IMR-90 (cell line): ENCODE results near the gene AUTS2. TPM values are rescaled to one million over a fixed set of nuclear protein-coding genes. Genes with fewer than 3 reads are reported as not detected.

Source experiments
- ATAC-seq: fragments of 200-7000 bp; cut with Tn5 transposase; 2 replicates; pipeline ENCODE4 v1.9.1; 2020; ENCODE audit warnings: low read depth, mild to moderate bottlenecking, moderate library complexity
- BruUV-seq: library from RNA; stranded (reverse); fragments of 400-500 nt; replicated peaks from 2 replicates; lab custom pipeline; 2021; lab: Mats Ljungman, UMichigan
- CTCF ChIA-PET: fragments of 300-600 bp; formaldehyde crosslinking; extraction: SDS; loops from one replicate; lab custom pipeline; 2021; ENCODE audit warnings: antibody characterized with exemption; lab: Yijun Ruan, JAX
- POLR2A ChIA-PET: fragments of 300-600 bp; sonication (Branson Sonifier 250); formaldehyde crosslinking; loops from one replicate; lab custom pipeline; 2022; ENCODE audit warnings: antibody characterized with exemption; ENCODE audit not compliant: unreplicated experiment; lab: Charles Lee
- DNase-seq: peaks from one replicate; pipeline ENCODE4 v3.0.0; 2013
- H2AFZ ChIP-seq: replicated peaks from 2 replicates; pipeline ENCODE3; 2013; ENCODE audit warnings: low read length, mild to moderate bottlenecking; ENCODE audit not compliant: poor library complexity
- H2AK5ac ChIP-seq: 2 replicates; pipeline ENCODE4 v1.6.1; 2013; ENCODE audit warnings: low read depth, low read length, inconsistent platforms
- H2AK9ac ChIP-seq: replicated peaks from 2 replicates; pipeline ENCODE3; 2013; ENCODE audit warnings: mild to moderate bottlenecking, low read depth, low read length, moderate library complexity; ENCODE audit not compliant: poor library complexity
- H2BK120ac ChIP-seq: 2 replicates; pipeline ENCODE4 v1.6.1; 2013; ENCODE audit warnings: low read depth, low read length, inconsistent platforms
- H2BK15ac ChIP-seq: 3 replicates; pipeline ENCODE4 v1.6.1; 2013; ENCODE audit warnings: low read depth, low read length, inconsistent platforms
- H2BK20ac ChIP-seq: 2 replicates; pipeline ENCODE4 v1.6.1; 2013; ENCODE audit warnings: low read depth, mild to moderate bottlenecking, inconsistent platforms, low read length, moderate library complexity
- H2BK5ac ChIP-seq: 2 replicates; pipeline ENCODE4 v1.6.1; 2013; ENCODE audit warnings: mild to moderate bottlenecking, low read depth, low read length, inconsistent platforms; ENCODE audit not compliant: poor library complexity, severe bottlenecking
- H3K14ac ChIP-seq: replicated peaks from 2 replicates; pipeline ENCODE4 v1.6.1; 2013; ENCODE audit warnings: low read depth, low read length, inconsistent platforms
- H3K18ac ChIP-seq: 2 replicates; pipeline ENCODE4 v1.6.1; 2013; ENCODE audit warnings: low read depth, low read length, control low read depth
- H3K23ac ChIP-seq: 2 replicates; pipeline ENCODE4 v1.6.1; 2013; ENCODE audit warnings: low read depth, low read length, inconsistent platforms
- H3K27ac ChIP-seq: 2 replicates; pipeline ENCODE4 v1.5.1; 2013; ENCODE audit warnings: mild to moderate bottlenecking, control low read depth, low read length; ENCODE audit not compliant: insufficient read depth
- H3K27me3 ChIP-seq: 2 replicates; pipeline ENCODE4 v1.6.1; 2013; ENCODE audit warnings: low read length; ENCODE audit not compliant: control insufficient read depth, insufficient read depth
- H3K36me3 ChIP-seq: 2 replicates; pipeline ENCODE4 v1.6.1; 2013; ENCODE audit warnings: low read length, mixed read lengths; ENCODE audit not compliant: control insufficient read depth, insufficient read depth
- H3K4ac ChIP-seq: 2 replicates; pipeline ENCODE4 v1.6.1; 2013; ENCODE audit warnings: low read depth, low read length, inconsistent platforms
- H3K4me1 ChIP-seq: 2 replicates; pipeline ENCODE4 v1.6.1; 2013; ENCODE audit warnings: low read length, mixed read lengths; ENCODE audit not compliant: control insufficient read depth, insufficient read depth
- H3K4me2 ChIP-seq: 2 replicates; pipeline ENCODE4 v1.6.1; 2013; ENCODE audit warnings: low read depth, mild to moderate bottlenecking, control low read depth, low read length, moderate library complexity
- H3K4me3 ChIP-seq: 2 replicates; pipeline ENCODE4 v1.5.1; 2013; ENCODE audit warnings: low read depth, mild to moderate bottlenecking, control low read depth, low read length, moderate library complexity; ENCODE audit not compliant: insufficient read depth
- H3K56ac ChIP-seq: 2 replicates; pipeline ENCODE4 v1.6.1; 2013; ENCODE audit warnings: low read length, inconsistent platforms; ENCODE audit not compliant: insufficient read depth; ENCODE audit errors: extremely low read depth
- H3K79me1 ChIP-seq, 2 experiments: 2 replicates each; pipeline ENCODE4 v1.6.1; 2013; ENCODE audit warnings: low read length in 2 of 2, inconsistent platforms in 1 of 2, low read depth in 1 of 2
- H3K9ac ChIP-seq: 2 replicates; pipeline ENCODE4 v1.6.1; 2013; ENCODE audit warnings: low read depth, low read length, control low read depth
- H3K9me1 ChIP-seq: 2 replicates; pipeline ENCODE4 v1.6.1; 2013; ENCODE audit warnings: low read length, inconsistent platforms; ENCODE audit not compliant: insufficient read depth
- H3K9me3 ChIP-seq: 2 replicates; pipeline ENCODE4 v1.6.1; 2013; ENCODE audit warnings: low read length; ENCODE audit not compliant: control insufficient read depth, insufficient read depth
- H4K20me1 ChIP-seq: 2 replicates; pipeline ENCODE4 v1.6.1; 2013; ENCODE audit warnings: low read length, inconsistent platforms; ENCODE audit not compliant: insufficient read depth
- H4K5ac ChIP-seq: 2 replicates; pipeline ENCODE4 v1.6.1; 2013; ENCODE audit warnings: mild to moderate bottlenecking, low read depth, low read length, control low read depth
- H4K8ac ChIP-seq, 2 experiments: 2 replicates each; pipeline ENCODE4 v1.6.1; 2013; ENCODE audit warnings: low read depth in 2 of 2, low read length in 2 of 2, control low read depth in 1 of 2, inconsistent platforms in 1 of 2
- H4K91ac ChIP-seq: 2 replicates; pipeline ENCODE4 v1.6.1; 2013; ENCODE audit warnings: low read depth, low read length, inconsistent platforms; ENCODE audit not compliant: insufficient read depth
- BHLHE40 ChIP-seq: fragments of 150-350 bp; IDR thresholded peaks from 2 replicates; pipeline ENCODE4 v1.6.1; 2016; ENCODE audit warnings: mild to moderate bottlenecking, low read depth, low read length
- CEBPB ChIP-seq: IDR thresholded peaks from 2 replicates; pipeline ENCODE4 v1.6.1; 2012; ENCODE audit warnings: low read depth, low read length, improper control_type of control experiment
- CHD1 ChIP-seq: IDR thresholded peaks from 2 replicates; pipeline ENCODE4 v1.6.1; 2012; ENCODE audit warnings: low read depth, low read length, improper control_type of control experiment
- FOS ChIP-seq: fragments of 150-350 bp; IDR thresholded peaks from 2 replicates; pipeline ENCODE4 v1.6.1; 2016; ENCODE audit warnings: low read depth, low read length
- MAFK ChIP-seq: IDR thresholded peaks from 2 replicates; pipeline ENCODE4 v1.6.1; 2012; ENCODE audit warnings: low read depth, low read length, improper control_type of control experiment
- MXI1 ChIP-seq: IDR thresholded peaks from 2 replicates; pipeline ENCODE4 v1.6.1; 2012; ENCODE audit warnings: low read depth, mild to moderate bottlenecking, low read length, moderate library complexity, borderline replicate concordance
- NFE2L2 ChIP-seq: fragments of 150-350 bp; IDR thresholded peaks from 2 replicates; pipeline ENCODE4 v1.6.1; 2016; ENCODE audit warnings: low read depth, mild to moderate bottlenecking, low read length
- POLR2A ChIP-seq: IDR thresholded peaks from 2 replicates; pipeline ENCODE4 v1.6.1; 2012; ENCODE audit warnings: mild to moderate bottlenecking, low read depth, low read length
- RAD21 ChIP-seq: IDR thresholded peaks from 2 replicates; pipeline ENCODE4 v1.6.1; 2012; ENCODE audit warnings: low read length, improper control_type of control experiment
- RCOR1 ChIP-seq: IDR thresholded peaks from 2 replicates; pipeline ENCODE4 v1.6.1; 2012; ENCODE audit warnings: mild to moderate bottlenecking, low read length, improper control_type of control experiment; ENCODE audit not compliant: insufficient replicate concordance
- RFX5 ChIP-seq: IDR thresholded peaks from 2 replicates; pipeline ENCODE4 v1.8.0; 2012; ENCODE audit warnings: low read depth, mild to moderate bottlenecking, low read length, moderate library complexity
- SMC3 ChIP-seq: fragments of 150-350 bp; IDR thresholded peaks from 2 replicates; pipeline ENCODE4 v1.6.1; 2016; ENCODE audit warnings: low read depth, mild to moderate bottlenecking, antibody characterized with exemption, low read length, moderate library complexity
- WGBS, 2 experiments: methylation state at CpG; one replicate each; pipeline versions ENCODE4 v1.1.5 to v1.1.7; 2013; ENCODE audit warnings: missing lambda C conversion rate in 2 of 2; ENCODE audit not compliant: insufficient read length in 1 of 2; ENCODE audit errors: extremely low coverage in 2 of 2; 5-methylcytosine and 5-hydroxymethylcytosine counted together
- dilution Hi-C: fragments of 300-500 bp; cut with HindIII; formaldehyde crosslinking; loops from one replicate; pipeline ENCODE4 v1.14.3; 2018; ENCODE audit warnings: low sequenced_read_pairs; ENCODE audit not compliant: unreplicated experiment
- in situ Hi-C: fragments of 300-500 bp; cut with MboI; formaldehyde crosslinking; loops from 3 replicates; pipeline ENCODE4 v1.14.3; 2019; ENCODE audit warnings: low sequenced_read_pairs, inconsistent platforms, mixed read lengths
- intact Hi-C: fragments of 100-400 bp; cut with micrococcal nuclease; formaldehyde crosslinking; loops from 2 replicates; pipeline ENCODE4 v1.10.0; 2022
- polyA plus RNA-seq, 3 experiments: library from polyadenylated mRNA; depleted of rRNA; stranded (reverse); fragments of >200 nt; gene quantifications; 2 replicates each; pipeline ENCODE4 v1.2.3, GENCODE V29; 2012; ENCODE audit warnings: low replicate concordance in 1 of 3
- total RNA-seq: library from RNA; depleted of rRNA; stranded (reverse); fragments of >200 nt; gene quantifications from 2 replicates; pipeline ENCODE4 v1.2.3, GENCODE V29; 2012
- TF ChIP-seq, protein P1 (sequence below): fragments of 150-350 bp; IDR thresholded peaks from 2 replicates; pipeline ENCODE4 v1.6.1; 2016; ENCODE audit warnings: low read depth, mild to moderate bottlenecking, low read length, moderate library complexity, borderline replicate concordance
- TF ChIP-seq, protein P2 (sequence below): fragments of 150-350 bp; IDR thresholded peaks from 2 replicates; pipeline ENCODE4 v1.6.1; 2017; ENCODE audit warnings: mild to moderate bottlenecking, antibody characterized with exemption, low read length, low read depth
- TF ChIP-seq, protein P3 (sequence below): conservative IDR thresholded peaks from 2 replicates; pipeline ENCODE4 v1.5.1; 2012; ENCODE audit warnings: mild to moderate bottlenecking, low read depth, low read length, improper control_type of control experiment

The AUTS2 gene
- total and polyA plus RNA-seq, 2 of the 4 experiments (the other 2 are of a cell fraction) = 0.90 to 3.0 TPM

DNA sequence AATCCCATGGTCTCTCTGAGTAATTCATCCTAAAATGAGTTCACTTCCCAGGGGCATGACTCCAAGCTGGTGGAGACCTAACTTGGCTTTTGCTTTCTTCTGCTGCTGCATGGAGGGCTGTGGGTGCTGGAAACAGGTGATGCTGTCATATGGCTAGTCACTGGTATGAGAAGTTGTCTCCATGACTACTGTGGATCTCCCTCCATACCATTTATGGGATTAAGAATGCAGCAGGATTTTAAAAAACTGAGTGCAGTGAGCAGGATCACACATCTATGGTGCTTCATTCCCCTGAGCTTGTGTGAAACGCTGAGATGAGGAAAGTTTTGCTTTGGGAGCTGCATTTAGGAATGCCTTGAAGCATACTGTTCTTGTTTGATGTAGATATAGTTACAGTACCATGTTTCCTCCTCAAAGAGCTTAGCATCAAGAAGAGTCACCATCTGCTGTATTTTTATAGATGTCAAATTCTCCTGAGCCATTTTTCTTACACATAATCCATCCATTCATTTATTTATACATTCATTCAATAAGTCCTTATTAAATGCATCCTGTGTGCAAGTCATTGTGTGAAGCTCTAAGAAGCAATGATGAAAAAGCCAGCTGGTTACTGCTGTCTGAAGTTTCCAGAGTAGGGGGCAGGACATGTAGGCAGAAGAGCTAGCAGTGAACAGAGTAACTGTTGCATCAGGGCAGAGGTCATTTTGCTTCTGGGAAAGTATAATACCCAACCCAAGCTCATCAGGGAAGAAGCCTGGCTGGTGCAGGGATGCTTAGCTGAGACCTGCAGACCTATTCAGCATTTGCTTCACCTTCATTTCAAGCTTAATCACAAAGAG, 534.8 kb downstream of the AUTS2 start:
- H3K4me3 ChIP-seq = no peak overlapping the region
- ATAC-seq (no peak), DNase-seq (no peak)
- dilution Hi-C loops = no loop called here
- H3K4ac ChIP-seq = no peak overlapping the region
- H3K14ac ChIP-seq = no peak overlapping the region
- H2BK15ac ChIP-seq = no peak overlapping the region
- H3K23ac ChIP-seq = no peak overlapping the region
- no CpG with 5 or more reads among the region's 1 CpG for WGBS, 2 experiments
- no peaks in the 10 kb centered on the region; the same call in 1 of the 2 replicates for H3K9me3 ChIP-seq
- no peak overlapping the region for H3K9ac ChIP-seq
- H3K56ac ChIP-seq = no peak overlapping the region
- H4K8ac ChIP-seq = no peak overlapping the region
- CTCF ChIA-PET = interaction anchor here (0.7 kb wide), 1 partner anchor 27 kb away, joined by 3 read pairs; no protein-coding TSS in a partner anchor
- H4K91ac ChIP-seq = no peak overlapping the region
- no peaks in the 10 kb centered on the region for H3K79me1 ChIP-seq
- BruUV-seq = no TSS peak
- no peaks in the 10 kb centered on the region for H3K9me1 ChIP-seq
- no peak overlapping the region for H2AFZ ChIP-seq
- H3K4me2 ChIP-seq = no peak overlapping the region
- H2BK120ac ChIP-seq = no peak overlapping the region
- in situ Hi-C loops = no loop called here
- H3K27me3 ChIP-seq = no peaks in the 10 kb centered on the region
- intact Hi-C loops = no loop called here
- no peak overlapping the region for H2BK20ac ChIP-seq
- H3K36me3 ChIP-seq = no peaks in the 10 kb centered on the region
- no peaks in the 10 kb centered on the region for H4K20me1 ChIP-seq
- no peaks in the 10 kb centered on the region for H3K4me1 ChIP-seq
- no peak overlapping the region for H2AK9ac ChIP-seq
- no peak overlapping the region for H3K18ac ChIP-seq
- POLR2A ChIA-PET = no interaction called here
- H2AK5ac ChIP-seq = no peak overlapping the region
- no peak overlapping the region for H4K5ac ChIP-seq
- no peak overlapping the region for H3K27ac ChIP-seq
- H2BK5ac ChIP-seq = no peak overlapping the region
- TF ChIP-seq BHLHE40 = no peak
- TF ChIP-seq, protein P1, sequence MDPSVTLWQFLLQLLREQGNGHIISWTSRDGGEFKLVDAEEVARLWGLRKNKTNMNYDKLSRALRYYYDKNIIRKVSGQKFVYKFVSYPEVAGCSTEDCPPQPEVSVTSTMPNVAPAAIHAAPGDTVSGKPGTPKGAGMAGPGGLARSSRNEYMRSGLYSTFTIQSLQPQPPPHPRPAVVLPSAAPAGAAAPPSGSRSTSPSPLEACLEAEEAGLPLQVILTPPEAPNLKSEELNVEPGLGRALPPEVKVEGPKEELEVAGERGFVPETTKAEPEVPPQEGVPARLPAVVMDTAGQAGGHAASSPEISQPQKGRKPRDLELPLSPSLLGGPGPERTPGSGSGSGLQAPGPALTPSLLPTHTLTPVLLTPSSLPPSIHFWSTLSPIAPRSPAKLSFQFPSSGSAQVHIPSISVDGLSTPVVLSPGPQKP = no peak
- no peak for TF ChIP-seq MXI1
- no peak for TF ChIP-seq CEBPB
- TF ChIP-seq NFE2L2 = no peak
- TF ChIP-seq MAFK = no peak
- no peak for TF ChIP-seq RAD21
- TF ChIP-seq, protein P2, sequence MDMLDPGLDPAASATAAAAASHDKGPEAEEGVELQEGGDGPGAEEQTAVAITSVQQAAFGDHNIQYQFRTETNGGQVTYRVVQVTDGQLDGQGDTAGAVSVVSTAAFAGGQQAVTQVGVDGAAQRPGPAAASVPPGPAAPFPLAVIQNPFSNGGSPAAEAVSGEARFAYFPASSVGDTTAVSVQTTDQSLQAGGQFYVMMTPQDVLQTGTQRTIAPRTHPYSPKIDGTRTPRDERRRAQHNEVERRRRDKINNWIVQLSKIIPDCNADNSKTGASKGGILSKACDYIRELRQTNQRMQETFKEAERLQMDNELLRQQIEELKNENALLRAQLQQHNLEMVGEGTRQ = no peak
- TF ChIP-seq RFX5 = no peak
- TF ChIP-seq POLR2A = no peak
- TF ChIP-seq, protein P3, sequence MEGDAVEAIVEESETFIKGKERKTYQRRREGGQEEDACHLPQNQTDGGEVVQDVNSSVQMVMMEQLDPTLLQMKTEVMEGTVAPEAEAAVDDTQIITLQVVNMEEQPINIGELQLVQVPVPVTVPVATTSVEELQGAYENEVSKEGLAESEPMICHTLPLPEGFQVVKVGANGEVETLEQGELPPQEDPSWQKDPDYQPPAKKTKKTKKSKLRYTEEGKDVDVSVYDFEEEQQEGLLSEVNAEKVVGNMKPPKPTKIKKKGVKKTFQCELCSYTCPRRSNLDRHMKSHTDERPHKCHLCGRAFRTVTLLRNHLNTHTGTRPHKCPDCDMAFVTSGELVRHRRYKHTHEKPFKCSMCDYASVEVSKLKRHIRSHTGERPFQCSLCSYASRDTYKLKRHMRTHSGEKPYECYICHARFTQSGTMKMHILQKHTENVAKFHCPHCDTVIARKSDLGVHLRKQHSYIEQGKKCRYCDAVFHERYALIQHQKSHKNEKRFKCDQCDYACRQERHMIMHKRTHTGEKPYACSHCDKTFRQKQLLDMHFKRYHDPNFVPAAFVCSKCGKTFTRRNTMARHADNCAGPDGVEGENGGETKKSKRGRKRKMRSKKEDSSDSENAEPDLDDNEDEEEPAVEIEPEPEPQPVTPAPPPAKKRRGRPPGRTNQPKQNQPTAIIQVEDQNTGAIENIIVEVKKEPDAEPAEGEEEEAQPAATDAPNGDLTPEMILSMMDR = no peak
- no peak for TF ChIP-seq SMC3
- TF ChIP-seq RCOR1 = no peak
- no peak for TF ChIP-seq FOS
- no peak for TF ChIP-seq CHD1
